ENCODE data around the gene SQOR.

SQOR gene

DNA sequence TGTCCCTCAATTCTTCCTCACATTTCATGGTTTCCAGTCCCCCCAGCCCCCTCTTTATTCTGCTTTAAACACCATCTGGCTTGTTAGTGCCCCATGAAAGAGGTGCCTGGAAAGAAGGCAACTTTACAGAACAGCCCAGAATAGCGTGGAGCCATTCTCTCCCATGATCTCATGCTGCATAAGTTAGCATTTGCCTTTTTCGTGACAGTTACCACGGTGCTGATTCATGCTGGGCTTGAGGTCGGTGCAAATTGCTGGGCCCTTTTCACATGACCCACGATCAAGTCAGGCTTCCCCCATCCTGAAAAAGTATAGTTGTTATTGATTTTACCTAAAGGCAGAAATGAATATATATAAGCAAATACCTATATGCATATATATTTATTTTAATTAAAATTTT lies 29.6 kb downstream of the SQOR start:
- no peak for DNase-seq

DNA sequence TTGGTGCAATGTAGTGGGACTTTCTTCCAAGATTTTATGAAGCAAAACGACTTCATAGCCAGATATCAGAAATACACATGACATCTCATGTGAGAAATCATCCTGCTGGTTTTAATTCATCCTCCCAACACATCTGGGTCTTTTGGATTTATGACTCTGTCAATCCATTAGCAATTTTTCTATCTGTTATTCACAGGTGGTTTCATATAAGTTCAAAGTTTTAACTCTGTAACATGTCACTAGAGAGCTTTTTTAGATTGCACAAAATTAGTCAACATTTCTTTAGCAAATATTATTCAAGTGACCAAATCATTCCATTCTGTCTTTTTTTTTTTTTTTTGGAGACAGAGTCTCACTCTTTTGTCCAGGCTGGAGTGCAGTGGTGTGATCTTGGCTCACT lies 30.4 kb downstream of the SQOR start:
- DNase-seq: no peak

DNA sequence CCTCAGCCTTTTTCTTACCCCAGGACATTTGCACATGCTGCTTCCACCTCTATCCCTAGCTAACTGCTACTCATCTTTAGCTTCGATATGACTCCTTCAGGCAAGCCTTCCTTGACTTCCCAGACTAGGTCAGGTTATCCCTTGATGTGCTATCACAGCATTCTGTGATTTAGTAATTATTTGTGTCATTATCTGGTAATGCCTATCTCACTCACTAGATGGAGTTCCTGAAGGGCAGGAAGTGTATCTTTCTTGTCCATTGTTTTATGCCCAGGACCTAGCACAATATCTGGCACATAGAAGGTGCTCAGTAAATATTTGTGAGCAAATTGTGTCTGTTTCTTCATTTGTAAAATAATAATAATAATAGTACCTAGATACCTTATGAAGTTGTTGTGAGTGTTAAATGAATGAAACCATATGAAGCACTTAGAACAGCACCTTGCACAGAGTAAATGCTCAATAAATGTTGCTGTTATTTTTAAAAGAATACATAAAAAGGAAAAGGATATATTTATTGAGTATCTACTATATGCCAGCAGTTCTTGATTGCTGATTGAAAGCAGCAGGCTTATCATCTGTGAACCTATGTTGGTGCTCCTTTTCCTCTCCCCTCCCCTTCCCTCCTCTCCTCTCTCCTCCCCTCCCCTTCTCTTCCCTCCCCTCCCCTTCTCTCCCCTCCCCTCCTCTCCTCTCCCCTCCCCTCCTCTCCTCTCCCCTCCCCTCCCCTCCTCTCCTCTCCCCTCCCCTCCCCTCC lies 31.5 kb downstream of the SQOR start:
- DNase-seq: no peak

DNA sequence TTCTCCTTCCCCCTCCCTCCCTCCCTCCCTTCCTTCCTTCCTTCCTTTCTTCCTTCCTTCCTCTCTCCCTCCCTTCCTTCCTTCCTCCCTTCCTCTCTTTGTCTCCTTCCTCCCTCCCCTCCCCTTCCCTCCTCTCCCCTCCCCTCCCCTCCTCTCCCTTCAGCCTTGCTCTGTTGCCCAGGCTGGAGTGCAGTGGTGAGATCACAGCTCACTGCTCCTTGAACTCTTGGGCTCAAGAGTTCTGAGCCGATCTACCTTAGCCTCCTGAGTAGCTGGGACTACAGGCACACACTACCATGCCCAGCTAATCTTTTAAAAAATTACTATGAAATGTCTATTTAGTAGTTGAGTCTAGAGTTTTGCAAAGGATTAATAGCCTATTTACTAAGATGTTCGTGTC lies 32.2 kb downstream of the SQOR start:
- DNase-seq: no peak

DNA sequence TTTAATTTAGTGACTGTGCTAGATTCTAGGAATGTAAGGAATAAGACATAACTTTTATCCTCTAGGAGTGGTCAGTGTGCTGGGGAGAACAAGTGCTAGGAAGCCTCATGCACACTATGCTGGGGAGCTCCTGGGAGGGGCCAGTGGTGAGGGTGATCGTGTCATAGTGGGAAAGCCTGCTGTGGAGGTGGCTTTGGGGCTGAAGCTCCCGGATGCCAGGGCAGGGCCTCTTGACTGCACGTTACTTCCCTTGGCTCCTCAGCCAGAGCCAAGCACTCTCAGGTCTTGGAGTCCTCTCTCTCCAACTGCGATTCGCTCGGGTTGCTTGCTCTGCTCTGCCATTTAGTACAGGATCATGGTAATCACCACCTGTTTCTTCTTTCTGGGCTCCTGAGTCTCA lies 33.6 kb downstream of the SQOR start:
- DNase-seq: no peak

DNA sequence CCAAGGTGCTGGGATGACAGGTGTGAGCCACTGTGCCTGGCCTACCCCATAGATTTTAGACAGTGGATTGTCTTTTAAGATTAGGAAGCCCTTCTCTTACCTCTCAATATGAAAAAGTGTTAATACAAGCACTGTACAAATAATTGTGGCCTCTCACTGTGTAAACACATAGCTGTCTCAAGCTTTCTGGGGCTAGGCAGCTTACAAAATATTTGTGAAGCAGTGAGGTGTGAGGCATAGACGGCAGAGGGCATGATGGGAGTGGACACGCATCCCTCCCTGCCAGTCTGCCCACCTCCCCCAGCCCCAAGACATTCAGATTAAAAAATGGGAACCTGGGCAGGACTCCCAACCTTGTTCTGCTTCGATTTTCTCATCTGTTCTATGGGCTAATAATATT lies 34.6 kb downstream of the SQOR start:
- no peak for DNase-seq

DNA sequence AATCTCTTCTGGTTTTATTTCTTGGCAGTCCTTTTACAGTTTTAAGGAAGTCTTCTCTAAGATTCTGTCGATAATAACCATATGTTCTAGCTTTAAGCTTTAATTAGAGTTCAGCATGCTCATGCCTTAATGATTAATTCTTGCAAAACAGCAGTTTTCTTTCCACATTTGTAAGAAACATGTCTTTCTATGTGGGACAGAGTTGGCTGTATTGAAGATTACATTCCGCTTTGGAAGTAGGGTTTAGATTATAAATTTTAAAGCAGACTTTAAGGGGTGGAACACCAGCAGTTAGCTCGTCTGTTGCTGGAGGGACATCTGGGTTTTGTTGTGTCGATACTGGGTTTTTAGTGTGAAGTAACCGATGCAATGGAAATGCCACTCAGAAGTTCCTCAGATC lies 35.3 kb downstream of the SQOR start:
- DNase-seq: no peak

DNA sequence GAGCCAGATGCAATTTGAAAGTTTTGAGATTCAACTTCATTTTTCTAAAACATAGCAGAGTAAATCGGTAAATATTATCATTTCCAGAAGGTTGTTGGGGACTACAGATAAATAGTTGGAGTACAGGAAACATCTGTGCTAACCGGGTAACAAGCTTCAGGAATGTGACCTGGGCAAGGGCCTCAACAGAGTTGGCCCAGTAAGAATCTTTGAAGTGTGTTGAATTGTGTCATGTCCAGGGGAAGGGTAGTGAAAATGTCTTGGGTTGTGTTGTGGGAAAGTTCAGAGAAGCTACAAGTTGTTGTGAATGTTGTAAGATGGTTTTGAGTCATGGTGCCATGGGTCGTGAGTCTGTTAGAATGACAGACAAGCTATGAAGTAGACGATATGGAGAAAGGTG lies 35.7 kb downstream of the SQOR start:
- no peak for DNase-seq

DNA sequence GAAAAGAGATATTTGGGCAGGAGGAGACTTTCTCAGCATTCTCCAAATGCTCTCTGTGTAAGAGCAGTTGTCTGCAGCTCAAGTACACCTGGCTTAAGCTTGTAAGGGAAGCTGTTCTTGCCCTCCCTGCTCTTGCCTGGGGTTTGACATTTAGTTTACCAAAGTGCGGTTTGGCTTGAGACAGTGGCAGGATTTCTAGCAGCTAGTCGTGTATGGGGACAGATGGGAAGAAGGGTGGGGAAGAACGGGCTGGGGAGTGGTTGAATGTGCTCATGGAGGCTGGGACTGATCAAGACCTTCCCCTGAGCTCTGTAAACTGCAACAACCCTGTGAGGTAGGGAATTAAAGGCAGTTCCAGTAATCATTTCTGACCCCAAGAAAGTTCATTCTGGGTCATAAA lies 39.8 kb downstream of the SQOR start:
- DNase-seq: no peak

DNA sequence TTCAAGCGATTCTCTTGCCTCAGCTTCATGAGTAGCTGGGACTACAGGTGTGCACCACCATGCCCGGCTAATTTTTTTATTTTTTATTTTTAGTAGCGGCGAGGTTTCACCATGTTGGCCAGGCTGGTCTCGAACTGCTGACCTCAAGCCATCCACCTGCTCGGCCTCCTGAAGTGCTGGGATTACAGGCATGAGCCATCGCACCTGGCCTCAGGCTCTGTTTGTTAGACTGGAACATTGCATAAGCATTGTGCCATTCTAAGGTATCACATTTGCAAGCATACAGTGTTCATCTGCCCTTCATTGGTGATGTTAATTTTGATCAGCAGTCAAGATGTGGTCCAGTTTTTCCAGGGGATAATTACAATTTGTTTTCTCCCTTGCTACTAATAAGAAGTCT lies 43.0 kb downstream of the SQOR start:
- no peak for DNase-seq

DNA sequence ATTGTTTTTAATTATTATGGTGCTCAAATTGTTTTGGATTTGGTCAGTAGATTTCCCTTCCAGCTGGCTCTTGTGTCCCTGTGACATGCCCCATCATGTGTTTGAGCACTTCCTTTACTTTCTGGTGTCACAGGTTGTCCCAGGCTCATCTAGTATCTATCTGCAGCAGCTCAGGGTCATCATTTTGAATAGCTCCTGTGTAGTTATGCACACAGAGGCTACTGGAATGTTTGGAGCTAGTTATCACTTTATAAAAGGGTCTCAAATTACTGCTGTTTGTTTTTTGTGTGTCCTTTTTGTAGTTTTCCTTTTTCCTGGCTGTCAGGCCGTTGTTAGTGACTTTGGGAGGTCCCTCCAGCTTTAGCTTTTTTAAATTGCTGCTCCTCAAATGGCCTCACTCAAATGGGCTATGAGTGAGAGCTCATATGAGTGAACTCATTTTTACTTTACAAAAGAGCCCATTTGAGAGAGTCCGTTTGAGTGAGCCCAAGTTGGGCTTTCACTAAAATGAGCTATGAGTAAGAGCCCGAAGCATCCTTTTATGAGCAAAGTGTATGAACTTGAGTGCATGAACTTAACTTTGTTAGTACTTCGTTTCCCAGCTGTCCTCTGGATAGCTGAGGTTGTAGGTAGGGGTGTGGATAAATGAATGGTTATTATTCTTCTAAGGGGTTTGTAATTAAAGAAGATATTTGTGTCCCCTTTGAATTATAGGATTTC lies 43.8 kb downstream of the SQOR start:
- no peak for DNase-seq

DNA sequence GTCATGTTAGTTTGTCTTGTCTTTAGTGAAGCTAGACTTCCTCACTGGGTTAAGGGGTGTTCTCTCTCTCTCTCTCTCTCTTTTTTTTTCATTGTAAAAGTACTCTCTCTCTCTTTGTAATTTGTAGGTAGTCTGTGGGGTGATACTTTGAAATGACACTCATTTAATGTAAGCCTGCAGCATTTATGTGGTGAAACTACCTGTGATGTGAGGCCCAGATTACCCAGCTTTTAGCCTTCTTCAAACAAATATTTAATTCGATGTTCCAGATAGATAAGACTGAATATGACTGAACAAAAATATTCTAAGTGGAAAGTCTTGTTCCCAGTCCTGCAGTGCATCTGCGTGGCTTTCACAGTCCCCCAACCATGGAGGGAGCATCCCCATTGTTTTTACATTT lies 49.7 kb downstream of the SQOR start:
- DNase-seq: no peak

DNA sequence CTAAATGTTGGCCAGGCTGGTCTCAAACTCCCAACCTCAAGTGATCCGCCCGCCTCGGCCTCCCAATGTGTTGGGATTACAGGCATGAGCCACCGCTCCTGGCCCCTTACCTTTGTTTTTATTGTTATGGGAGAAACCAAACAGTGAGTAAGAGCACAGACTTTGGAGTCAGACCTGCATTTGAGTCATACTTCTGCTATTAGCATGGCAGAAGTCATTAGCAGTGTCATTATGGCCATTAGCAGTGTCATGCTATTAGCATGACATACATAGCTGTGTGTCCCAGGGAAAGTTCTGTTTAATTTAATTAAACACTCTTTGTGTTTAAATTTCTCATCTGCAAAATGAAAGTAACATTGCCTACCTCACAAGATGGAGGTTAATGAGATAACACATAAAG lies 54.8 kb downstream of the SQOR start:
- DNase-seq: no peak

DNA sequence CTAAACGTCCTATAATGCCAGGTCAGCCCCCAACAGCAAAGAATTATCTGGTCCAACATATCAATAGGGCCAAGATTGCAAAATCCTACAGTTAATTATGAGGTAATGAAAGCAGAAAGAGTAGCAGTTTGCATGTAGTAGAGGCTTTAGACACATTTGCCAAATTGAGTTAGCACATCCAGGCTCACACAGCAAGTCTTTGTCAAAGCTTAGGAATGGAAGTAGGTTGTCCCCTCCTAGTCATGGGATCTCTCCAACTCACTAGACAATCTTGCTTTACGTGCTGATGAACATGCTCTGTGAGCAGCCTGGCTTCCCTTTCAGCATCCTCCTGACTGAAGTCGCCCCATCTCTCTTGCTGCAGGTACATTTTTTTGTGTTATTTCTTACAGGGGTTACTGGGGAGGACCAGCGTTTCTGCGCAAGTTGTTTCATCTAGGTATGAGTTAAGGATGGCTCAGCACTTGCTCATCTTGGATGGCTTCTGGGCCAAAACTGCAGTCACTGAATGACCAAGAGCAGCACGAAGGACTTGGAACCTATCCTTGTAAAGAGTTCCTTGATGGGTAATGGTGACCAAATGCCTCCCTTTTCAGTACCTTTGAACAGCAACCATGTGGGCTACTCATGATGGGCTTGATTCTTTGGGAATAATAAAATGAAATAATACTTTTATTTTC lies 55.9 kb downstream of the SQOR start:
- DNase-seq: no peak

DNA sequence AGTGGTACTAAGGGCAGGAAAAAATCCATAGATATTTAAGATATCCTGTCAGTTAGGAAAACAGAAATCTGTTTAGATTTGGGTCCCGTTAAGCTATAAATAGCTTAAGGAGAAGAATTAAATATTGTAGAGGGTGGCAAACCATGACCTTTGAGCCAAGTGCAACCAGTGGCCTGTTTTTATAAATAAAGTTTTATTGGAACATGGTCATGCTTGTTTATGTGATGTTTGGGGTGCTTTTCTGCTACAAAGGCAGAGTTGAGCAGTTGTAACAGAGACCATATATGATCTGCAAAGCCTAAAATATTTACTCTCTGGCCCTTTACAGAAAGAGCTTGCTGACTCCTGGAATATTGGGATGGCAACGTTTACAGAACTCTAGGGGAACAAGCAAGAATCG lies 66.3 kb downstream of the SQOR start:
- no peak for DNase-seq

DNA sequence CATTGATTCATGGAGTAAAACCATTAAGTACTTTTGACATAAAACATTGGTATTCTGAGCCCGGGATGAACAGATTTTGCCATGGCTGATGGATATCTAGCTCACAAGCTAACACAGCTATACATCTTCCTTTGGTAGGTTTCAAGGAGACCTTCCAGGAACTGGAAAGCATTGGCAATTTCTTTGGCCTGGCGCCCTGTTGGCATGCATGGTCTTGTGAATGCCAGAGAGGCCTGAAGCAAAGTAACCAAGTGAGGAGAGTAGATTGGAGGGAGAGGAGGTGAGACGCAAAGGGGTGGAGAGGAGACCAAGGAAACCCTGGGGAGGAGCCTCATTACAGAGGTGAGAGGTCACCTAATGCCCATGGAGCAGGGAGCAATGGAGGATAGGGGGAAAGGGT lies 67.2 kb downstream of the SQOR start:
- DNase-seq: no peak

DNA sequence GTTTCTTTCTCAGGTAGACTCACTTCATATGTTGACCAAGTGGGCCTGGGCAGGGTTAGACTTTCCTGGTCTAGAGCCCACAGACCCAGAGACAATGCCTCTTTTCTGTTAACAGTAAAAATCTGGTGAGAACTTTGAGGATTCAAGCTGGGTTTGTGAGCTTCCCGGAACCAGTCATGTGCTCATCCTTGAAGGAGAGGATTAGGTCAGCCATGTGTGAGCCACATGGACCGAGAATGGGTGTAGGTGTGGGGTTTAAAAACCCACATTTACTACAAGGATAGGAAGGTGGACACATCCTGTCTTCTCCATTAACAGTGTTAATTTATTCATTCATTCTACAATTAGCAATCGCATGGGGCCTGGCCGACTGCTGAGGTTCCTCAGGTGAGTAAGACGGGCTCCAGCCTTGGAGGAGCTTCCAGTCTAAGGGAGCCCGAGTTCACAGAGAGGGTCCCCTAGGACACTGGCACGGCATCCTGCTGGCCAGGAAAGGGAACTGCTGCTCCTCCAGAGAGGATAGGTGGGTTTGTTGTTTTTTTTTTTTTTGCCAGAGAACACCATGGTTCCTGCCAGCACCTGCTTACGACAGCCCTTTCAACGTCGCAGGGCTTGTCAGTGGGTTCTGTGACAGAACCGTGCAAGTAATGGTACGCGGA lies 69.0 kb downstream of the SQOR start:
- DNase-seq: no peak

DNA sequence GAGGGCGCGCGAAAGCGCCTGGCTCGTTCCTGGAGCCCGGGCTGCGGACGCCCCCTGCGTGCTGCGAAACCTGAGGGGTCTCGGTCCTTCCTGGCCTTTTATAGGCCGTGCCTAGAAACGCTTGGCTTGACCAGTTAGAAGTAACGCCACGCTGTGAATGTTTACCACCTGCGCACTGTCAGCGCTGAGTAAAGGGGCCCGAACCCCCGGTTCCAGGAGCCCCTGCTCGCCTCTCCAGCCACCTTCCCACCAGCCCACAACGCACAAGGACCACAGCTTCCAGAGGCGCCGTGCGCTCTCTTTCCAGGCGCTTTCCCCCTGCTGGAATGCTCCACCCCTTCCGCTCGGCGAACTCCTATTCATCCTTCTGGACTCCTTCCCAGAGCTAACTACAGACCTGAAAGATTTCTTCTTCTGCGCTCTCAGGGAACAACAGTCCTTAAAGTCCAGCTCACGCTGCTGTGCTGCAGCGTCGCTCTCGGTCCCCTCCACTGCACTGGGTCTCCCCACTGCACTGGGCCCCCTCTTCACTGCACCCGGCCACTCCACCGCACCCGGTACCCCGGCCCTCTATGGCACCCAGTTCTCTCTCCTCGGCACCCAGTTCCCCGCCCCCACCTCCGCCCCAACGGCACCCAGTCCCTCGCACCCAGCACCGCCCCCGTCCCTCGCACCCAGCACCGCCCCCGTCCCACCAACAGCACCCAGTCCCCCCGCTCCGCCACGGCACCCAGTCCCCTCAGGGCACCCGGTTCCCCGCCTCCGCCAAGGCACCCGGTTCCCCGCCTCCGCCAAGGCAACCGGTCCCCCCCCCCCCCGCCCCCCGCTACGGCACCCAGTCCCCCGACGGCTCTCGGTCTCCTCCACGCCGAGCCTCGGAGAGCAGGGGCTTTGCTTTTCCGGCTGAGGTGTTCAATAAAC lies 69.8 kb downstream of the SQOR start:
- no peak for DNase-seq

DNA sequence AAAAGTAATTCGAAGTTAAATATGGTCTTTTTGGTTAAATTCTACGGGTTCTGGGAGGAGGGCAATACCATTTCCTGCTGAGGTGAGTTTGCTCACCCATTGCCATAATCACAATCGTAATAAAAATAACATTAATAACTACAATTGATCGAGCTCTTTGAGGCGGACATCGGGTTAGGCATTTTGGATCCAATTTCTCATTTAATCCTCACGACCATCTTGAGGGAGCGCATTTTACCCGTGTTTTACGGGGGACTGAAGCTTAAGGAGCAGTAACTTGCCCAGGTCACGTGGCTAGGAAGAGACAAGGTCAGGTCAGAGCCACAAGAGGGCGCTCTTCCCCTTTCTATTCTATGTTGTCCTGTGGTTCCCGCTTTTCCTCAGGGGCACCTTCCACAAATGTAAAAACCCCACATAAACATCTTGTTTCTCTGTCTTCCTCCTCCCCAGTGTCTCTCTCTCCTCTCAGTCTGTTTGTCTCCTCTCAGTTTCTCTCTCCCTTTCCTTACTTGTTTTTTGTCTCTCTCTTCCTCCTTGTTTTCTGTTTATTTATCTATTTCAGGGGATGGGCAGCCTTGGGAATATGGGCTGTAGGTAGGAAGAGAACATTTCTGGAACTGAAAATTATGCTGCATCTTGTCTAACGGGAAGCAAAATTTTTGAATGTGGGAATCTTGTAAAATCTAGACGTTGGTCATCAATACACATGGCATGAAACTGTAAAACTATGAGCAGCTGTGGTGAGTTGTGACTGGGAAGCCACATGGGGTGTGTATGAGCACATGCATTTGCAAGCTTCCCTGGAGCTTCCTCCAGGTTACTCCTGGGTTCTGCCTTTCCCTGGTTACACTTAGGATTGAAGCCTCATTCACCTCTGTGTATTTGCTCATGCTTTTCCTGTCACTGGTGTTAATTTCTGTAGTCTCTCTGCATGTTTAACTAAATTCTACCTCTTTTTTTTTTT lies 71.0 kb downstream of the SQOR start:
- DNase-seq: peak; percentile 72

DNA sequence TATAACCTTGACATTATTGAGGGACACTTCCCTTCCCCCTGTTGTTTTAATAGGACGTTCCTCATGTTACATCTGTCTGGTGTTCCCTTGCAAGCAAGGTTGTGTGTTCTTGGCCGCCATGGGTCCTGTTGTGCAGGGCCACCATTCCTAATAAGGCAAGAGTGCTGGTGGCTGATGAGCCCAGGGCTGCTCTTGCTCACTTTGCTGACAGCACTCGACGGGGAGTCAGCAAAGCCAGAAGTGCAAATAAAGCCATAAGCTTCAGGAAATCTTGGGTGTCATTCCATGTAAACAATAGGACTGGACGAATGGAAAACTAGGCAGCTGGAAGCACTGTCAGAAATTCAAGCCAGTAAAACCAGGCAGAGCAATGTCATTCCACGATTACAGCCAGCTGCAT lies 75.8 kb downstream of the SQOR start:
- no peak for DNase-seq
